Osteoblast (primary cell): Measurements from ENCODE around the gene P3H2. TPM values are rescaled to one million over a fixed set of nuclear protein-coding genes. Genes with fewer than 3 reads are reported as not detected.

Source experiments
- DNase-seq: peaks from one replicate; pipeline ENCODE4 v3.0.0; 2011; ENCODE audit warnings: low spot score, mixed read lengths; ENCODE audit not compliant: insufficient read length; ENCODE audit errors: missing footprints
- H2AFZ ChIP-seq: 2 replicates; pipeline ENCODE4 v1.6.0; 2011; ENCODE audit warnings: mild to moderate bottlenecking, low read length
- H3K27ac ChIP-seq: 2 replicates; pipeline ENCODE4 v1.5.1; 2011; ENCODE audit warnings: mild to moderate bottlenecking, low read depth, low read length, moderate library complexity
- H3K27me3 ChIP-seq: 2 replicates; pipeline ENCODE4 v1.6.0; 2012; ENCODE audit warnings: mild to moderate bottlenecking, control low read depth, inconsistent platforms, low read length, moderate library complexity; ENCODE audit not compliant: insufficient read depth
- H3K36me3 ChIP-seq: 2 replicates; pipeline ENCODE4 v1.5.1; 2011; ENCODE audit warnings: mild to moderate bottlenecking, low read length, control low read depth, moderate library complexity; ENCODE audit not compliant: insufficient read depth
- H3K4me1 ChIP-seq: 2 replicates; pipeline ENCODE4 v1.5.1; 2011; ENCODE audit warnings: mild to moderate bottlenecking, low read length, control low read depth, moderate library complexity; ENCODE audit not compliant: insufficient read depth
- H3K4me2 ChIP-seq: 2 replicates; pipeline ENCODE4 v1.6.0; 2011; ENCODE audit warnings: mild to moderate bottlenecking, low read length; ENCODE audit not compliant: insufficient read depth
- H3K4me3 ChIP-seq: fragments of 200-600 bp; sonication (generic); 3 replicates; pipeline ENCODE4 v1.5.1; 2012; ENCODE audit warnings: mild to moderate bottlenecking, low read length, inconsistent platforms; ENCODE audit not compliant: insufficient read depth
- H3K79me2 ChIP-seq: 2 replicates; pipeline ENCODE4 v1.6.0; 2012; ENCODE audit warnings: mild to moderate bottlenecking, low read length, control low read depth, inconsistent platforms; ENCODE audit not compliant: insufficient read depth
- H3K9me3 ChIP-seq: 2 replicates; pipeline ENCODE4 v1.5.1; 2011; ENCODE audit warnings: low read depth, low read length, control low read depth
- H4K20me1 ChIP-seq: 2 replicates; pipeline ENCODE4 v1.6.0; 2012; ENCODE audit warnings: mild to moderate bottlenecking, low read length, control low read depth; ENCODE audit not compliant: insufficient read depth
- CTCF ChIP-seq: IDR thresholded peaks from 2 replicates; pipeline ENCODE4 v1.5.1; 2011; ENCODE audit warnings: mild to moderate bottlenecking, low read depth, low read length, moderate library complexity; ENCODE audit errors: extremely low read depth
- total RNA-seq: library from RNA; depleted of rRNA; stranded (reverse); fragments of >200 nt; gene quantifications from 2 replicates; pipeline ENCODE4 v1.2.3, GENCODE V29; 2012

Gene P3H2
- total RNA-seq, 1 donor: 13.4 TPM

- H2AFZ ChIP-seq: no peak overlapping the region
- H4K20me1 ChIP-seq: no peaks in the 10 kb centered on the region
- H3K4me1 ChIP-seq: peaks cover 21% of the 10 kb centered on the region
- no peaks in the 10 kb centered on the region for H3K79me2 ChIP-seq
- H3K27ac ChIP-seq: no peak overlapping the region
- H3K4me3 ChIP-seq: no peak overlapping the region
- no peaks in the 10 kb centered on the region for H3K36me3 ChIP-seq
- H3K27me3 ChIP-seq: no peaks in the 10 kb centered on the region
- no peak for TF ChIP-seq CTCF
- no peaks in the 10 kb centered on the region for H3K9me3 ChIP-seq
- no peak overlapping the region for H3K4me2 ChIP-seq
- DNase-seq: no peak
Measured at GRCh38 chr3:190034446-190034845, 86.3 kb downstream of the P3H2 start.

- Histone ChIP-seq H4K20me1 (no peaks in the 10 kb centered on the region), H3K4me2 (no peak overlapping the region), H3K4me3 (no peak overlapping the region), H3K36me3 (no peaks in the 10 kb centered on the region), H3K9me3 (no peaks in the 10 kb centered on the region), H3K27me3 (no peaks in the 10 kb centered on the region), H3K79me2 (no peaks in the 10 kb centered on the region), H3K4me1 (peaks cover 16% of the 10 kb centered on the region), H3K27ac (no peak overlapping the region), H2AFZ (no peak overlapping the region)
- TF ChIP-seq CTCF: no peak
- no peak for DNase-seq
Measured at GRCh38 chr3:190032923-190033322, 87.8 kb downstream of the P3H2 start.

GRCh38 chr3:190031887-190032752, 88.6 kb downstream of the P3H2 start:
- H3K27ac ChIP-seq: peak overlapping the region; percentile 74
- H3K9me3 ChIP-seq: no peaks in the 10 kb centered on the region
- no peaks in the 10 kb centered on the region for H3K36me3 ChIP-seq
- no peak for TF ChIP-seq CTCF
- no peak overlapping the region for H3K4me3 ChIP-seq
- peak overlapping the region; percentile 34 for H2AFZ ChIP-seq
- H3K79me2 ChIP-seq: no peaks in the 10 kb centered on the region
- H3K4me1 ChIP-seq: peaks cover 15% of the 10 kb centered on the region
- H4K20me1 ChIP-seq: no peaks in the 10 kb centered on the region
- no peak for DNase-seq
- peak overlapping the region; percentile 20 for H3K4me2 ChIP-seq
- no peaks in the 10 kb centered on the region for H3K27me3 ChIP-seq

- Histone ChIP-seq H3K27ac (no peak overlapping the region), H3K4me2 (no peak overlapping the region), H3K4me1 (peaks cover 25% of the 10 kb centered on the region), H3K79me2 (no peaks in the 10 kb centered on the region), H3K4me3 (no peak overlapping the region), H2AFZ (no peak overlapping the region), H3K27me3 (no peaks in the 10 kb centered on the region), H4K20me1 (no peaks in the 10 kb centered on the region), H3K9me3 (no peaks in the 10 kb centered on the region), H3K36me3 (no peaks in the 10 kb centered on the region)
- TF ChIP-seq CTCF: no peak
- DNase-seq: no peak
Measured at GRCh38 chr3:190027116-190027515, 93.6 kb downstream of the P3H2 start.
